Smooth muscle cell of the coronary artery (primary cell): Measurements from ENCODE around the gene KXD1. TPM values are rescaled to one million over a fixed set of nuclear protein-coding genes. Genes with fewer than 3 reads are reported as not detected.

Experiments
- total RNA-seq: library from RNA; depleted of rRNA; stranded (reverse); fragments of >200 nt; gene quantifications from 2 replicates; pipeline ENCODE4 v1.2.3, GENCODE V29; 2014; ENCODE audit warnings: low replicate concordance

KXD1 gene
- total RNA-seq = 44.7 and 69.2 TPM in 2 replicates

GRCh38 chr19:18557411-18558201, at the start of gene KXD1:
TSS of gene KXD1 (plus strand) at chr19:18557870. CDS start at chr19:18562057, 4,187 bp downstream.

GRCh38 chr19:18521692-18522123, 36.0 kb upstream of the KXD1 start, which contains the start of gene ELL:
TSS of gene ELL (minus strand) at chr19:18522070. CDS start at chr19:18522055, 15 bp downstream.

GRCh38 chr19:18542941-18543813, 14.5 kb upstream of the KXD1 start, which contains the start of gene FKBP8:
TSS of gene FKBP8 (minus strand) at chr19:18543573. CDS start at chr19:18541970, 1,603 bp downstream.

GRCh38 chr19:18571564-18572344, 14.1 kb downstream of the KXD1 start, which contains the start of gene UBA52:
TSS of gene UBA52 (plus strand) at chr19:18571857. CDS start at chr19:18573301, 1,444 bp downstream.

GRCh38 chr19:18588611-18589379, 31.1 kb downstream of the KXD1 start, which contains the start of gene REX1BD:
TSS of gene REX1BD (plus strand) at chr19:18588798. CDS start at chr19:18588802, 4 bp downstream.

GRCh38 chr19:18606281-18607225, 48.9 kb downstream of the KXD1 start, which contains the start of gene CRLF1:
TSS of gene CRLF1 (minus strand) at chr19:18606799. CDS start at chr19:18606656, 143 bp downstream.

GRCh38 chr19:18612772-18613588, 55.3 kb downstream of the KXD1 start, which contains the start of gene TMEM59L:
TSS of gene TMEM59L (plus strand) at chr19:18612870. CDS start at chr19:18612959, 89 bp downstream.

Other genes starting within 250 kb of the KXD1 start
- gene LSM4, start 234.8 kb upstream of the KXD1 start, total RNA-seq = 37.7 and 155 TPM in 2 replicates
- gene PGPEP1, start 217.3 kb upstream of the KXD1 start, total RNA-seq = 37.3 and 90.9 TPM in 2 replicates
- gene GDF15, start 171.7 kb upstream of the KXD1 start, total RNA-seq = 17.9 and 53.0 TPM in 2 replicates
- under 0.01 TPM in 1 of 2 replicates, not detected in the other for gene LRRC25, start 160.2 kb upstream of the KXD1 start, total RNA-seq
- 36.4 and 41.5 TPM in 2 replicates for gene SSBP4, start 138.5 kb upstream of the KXD1 start, total RNA-seq
- gene ISYNA1, start 119.7 kb upstream of the KXD1 start, total RNA-seq = 5.6 and 36.9 TPM in 2 replicates
- gene ELL, start 35.8 kb upstream of the KXD1 start, total RNA-seq = 11.6 and 18.1 TPM in 2 replicates
- 236 and 376 TPM in 2 replicates for gene FKBP8, start 14.3 kb upstream of the KXD1 start, total RNA-seq
- gene UBA52, start 14.0 kb downstream of the KXD1 start, total RNA-seq = 1,109 and 1,287 TPM in 2 replicates
- 58.5 and 69.9 TPM in 2 replicates for gene REX1BD, start 30.9 kb downstream of the KXD1 start, total RNA-seq
- 13.8 and 14.7 TPM in 2 replicates for gene CRLF1, start 48.9 kb downstream of the KXD1 start, total RNA-seq
- gene TMEM59L, start 55.0 kb downstream of the KXD1 start, total RNA-seq = 0.23 and 0.98 TPM in 2 replicates
- 10.2 and 19.4 TPM in 2 replicates for gene KLHL26, start 79.2 kb downstream of the KXD1 start, total RNA-seq
- gene CRTC1, start 125.8 kb downstream of the KXD1 start, total RNA-seq = 1.1 and 1.7 TPM in 2 replicates
- 0.23 and 2.0 TPM in 2 replicates for gene COMP, start 233.4 kb downstream of the KXD1 start, total RNA-seq